ENCODE results near the gene OR4C45. TPM values are rescaled to one million over a fixed set of nuclear protein-coding genes. Genes with fewer than 3 reads are reported as not detected.

OR4C45 gene
- total RNA-seq, 1 experiment from 2014 or later = not detected

DNA sequence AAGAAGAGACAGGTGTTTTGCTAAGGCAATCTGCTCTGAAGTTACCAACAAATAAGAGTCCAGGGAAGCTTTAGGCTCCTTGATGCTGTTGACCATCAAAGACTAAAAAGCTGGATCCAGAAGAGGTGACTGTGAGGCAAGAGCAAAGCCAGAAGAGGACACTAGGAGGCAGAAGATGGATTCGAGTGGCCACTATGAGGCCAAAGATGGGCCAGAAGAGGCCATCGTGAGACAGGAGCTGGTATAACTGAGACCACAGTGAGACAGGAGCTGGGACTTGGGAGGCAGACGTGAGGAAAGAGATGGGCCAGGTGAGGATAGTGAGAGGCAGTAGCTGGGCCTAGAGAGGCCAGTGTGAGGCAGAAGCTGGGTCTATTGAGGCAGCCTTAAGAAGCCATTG is 37.7 kb downstream of the OR4C45 start:
- peaks cover 78% of the 10 kb centered on the region for H3K36me3 Mint-ChIP-seq
- ChIA-PET CTCF (no interaction called here), POLR2A (no interaction called here)
- peaks cover 76% of the 10 kb centered on the region for H3K9me3 Mint-ChIP-seq
- H3K27ac Mint-ChIP-seq = no peak overlapping the region
- H3K4me1 Mint-ChIP-seq = no peaks in the 10 kb centered on the region
- no peak for ATAC-seq
- H3K27me3 Mint-ChIP-seq (ENCODE audit: low read depth) = peaks cover 28% of the 10 kb centered on the region
- TF ChIP-seq ZNF317 (CRISPR knock-in tag; IDR thresholded peaks at IDR 0.05; ENCODE audit: borderline replicate concordance, low read depth) (no peak), ZNF416 (CRISPR knock-in tag; IDR thresholded peaks at IDR 0.05) (no peak), TEAD1 (CRISPR knock-in tag; IDR thresholded peaks at IDR 0.05) (no peak), ESRRA (CRISPR knock-in tag; IDR thresholded peaks at IDR 0.05; ENCODE audit: borderline replicate concordance) (no peak), FOXK1 (CRISPR knock-in tag; IDR thresholded peaks at IDR 0.05) (no peak), NR3C1 (CRISPR knock-in tag; conservative IDR thresholded peaks at IDR 0.05; ENCODE audit: low read depth) (no peak), OVOL2 (CRISPR knock-in tag; IDR thresholded peaks at IDR 0.05; ENCODE audit: borderline replicate concordance) (no peak), CBFB (CRISPR knock-in tag; IDR thresholded peaks at IDR 0.05; ENCODE audit: low read depth) (no peak), ZNF423 (CRISPR knock-in tag; IDR thresholded peaks at IDR 0.05) (no peak), SOX15 (CRISPR knock-in tag; IDR thresholded peaks at IDR 0.05) (no peak)
- TF ChIP-seq, protein P1, sequence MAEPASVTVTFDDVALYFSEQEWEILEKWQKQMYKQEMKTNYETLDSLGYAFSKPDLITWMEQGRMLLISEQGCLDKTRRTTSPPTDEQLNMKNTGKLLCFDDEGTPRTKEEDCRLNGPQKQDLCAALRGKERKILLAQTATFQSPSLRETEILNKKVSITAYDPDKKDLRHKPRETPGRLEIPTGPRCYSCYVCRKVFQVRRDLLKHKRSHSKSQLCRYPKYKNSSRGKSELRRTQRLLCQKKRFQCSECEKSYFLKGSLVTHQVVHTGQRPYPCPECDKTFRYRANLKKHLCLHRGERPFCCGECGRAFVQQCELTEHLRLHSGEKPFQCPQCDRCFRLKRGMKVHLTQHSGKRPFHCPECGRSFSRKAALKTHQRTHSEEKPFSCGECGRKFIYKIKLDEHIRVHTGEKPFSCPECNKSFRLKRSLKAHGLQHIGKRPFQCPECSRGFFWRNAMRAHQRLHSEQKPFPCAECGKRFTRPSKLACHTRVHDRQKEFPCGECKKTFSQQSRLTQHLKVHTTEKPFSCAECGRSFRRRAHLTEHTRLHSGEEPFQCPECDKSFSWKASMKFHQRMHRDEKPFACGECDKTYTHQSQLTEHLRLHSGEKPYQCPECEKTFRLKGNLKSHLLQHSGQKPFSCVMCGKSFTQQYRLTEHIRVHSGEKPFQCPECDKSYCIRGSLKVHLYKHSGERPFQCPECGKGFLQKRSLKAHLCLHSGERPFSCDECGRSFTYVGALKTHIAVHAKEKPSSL (CRISPR knock-in tag; conservative IDR thresholded peaks at IDR 0.05) = no peak
- DNase-seq (ENCODE audit: low spot score) = no peak
- no peak overlapping the region for H3K4me3 Mint-ChIP-seq

DNA sequence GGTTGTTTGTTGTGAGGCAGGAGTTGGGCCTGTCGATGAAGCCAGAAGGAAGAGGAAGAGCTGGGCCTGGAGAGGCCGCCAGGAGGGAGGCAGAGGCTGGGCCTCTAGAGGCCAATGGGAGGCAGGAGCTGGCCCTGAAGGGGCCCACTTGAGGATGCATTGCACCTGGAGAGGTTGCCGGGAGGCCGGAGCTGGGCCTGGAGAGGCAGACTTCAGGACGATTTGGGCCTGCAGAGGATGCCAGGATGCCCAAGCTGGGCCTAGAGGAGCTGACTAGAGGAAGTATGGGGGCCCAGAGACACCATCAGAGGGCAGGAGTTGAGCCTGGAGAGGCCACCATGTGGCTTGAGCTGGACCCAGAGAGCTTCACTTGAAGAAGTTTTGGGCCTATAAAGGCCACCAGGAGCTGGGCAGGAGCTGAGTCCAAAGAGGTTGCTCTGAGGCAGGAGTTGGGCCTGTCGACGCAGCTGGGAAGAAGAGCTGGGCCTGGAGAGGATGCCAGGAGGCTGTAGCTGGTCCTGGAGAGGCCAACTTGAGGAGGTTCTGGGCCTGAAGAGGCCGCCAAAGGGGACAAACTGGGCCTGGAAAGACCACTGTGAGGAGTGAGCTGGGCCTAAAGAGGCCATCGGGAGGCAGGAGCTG is 39.0 kb downstream of the OR4C45 start:
- no peak for TF ChIP-seq CREB1 (CRISPR knock-in tag; IDR thresholded peaks at IDR 0.05)
- no peak for TF ChIP-seq ZNF219 (CRISPR knock-in tag; IDR thresholded peaks at IDR 0.05; ENCODE audit: borderline replicate concordance)
- TF ChIP-seq HMGA2 (CRISPR knock-in tag; IDR thresholded peaks at IDR 0.05) = no peak
- no peak for TF ChIP-seq JAZF1 (CRISPR knock-in tag; IDR thresholded peaks at IDR 0.05)
- no peak for TF ChIP-seq GABPB1 (CRISPR knock-in tag; IDR thresholded peaks at IDR 0.05)
- TF ChIP-seq, protein P2, sequence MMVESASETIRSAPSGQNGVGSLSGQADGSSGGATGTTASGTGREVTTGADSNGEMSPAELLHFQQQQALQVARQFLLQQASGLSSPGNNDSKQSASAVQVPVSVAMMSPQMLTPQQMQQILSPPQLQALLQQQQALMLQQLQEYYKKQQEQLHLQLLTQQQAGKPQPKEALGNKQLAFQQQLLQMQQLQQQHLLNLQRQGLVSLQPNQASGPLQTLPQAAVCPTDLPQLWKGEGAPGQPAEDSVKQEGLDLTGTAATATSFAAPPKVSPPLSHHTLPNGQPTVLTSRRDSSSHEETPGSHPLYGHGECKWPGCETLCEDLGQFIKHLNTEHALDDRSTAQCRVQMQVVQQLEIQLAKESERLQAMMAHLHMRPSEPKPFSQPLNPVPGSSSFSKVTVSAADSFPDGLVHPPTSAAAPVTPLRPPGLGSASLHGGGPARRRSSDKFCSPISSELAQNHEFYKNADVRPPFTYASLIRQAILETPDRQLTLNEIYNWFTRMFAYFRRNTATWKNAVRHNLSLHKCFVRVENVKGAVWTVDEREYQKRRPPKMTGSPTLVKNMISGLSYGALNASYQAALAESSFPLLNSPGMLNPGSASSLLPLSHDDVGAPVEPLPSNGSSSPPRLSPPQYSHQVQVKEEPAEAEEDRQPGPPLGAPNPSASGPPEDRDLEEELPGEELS (CRISPR knock-in tag; IDR thresholded peaks at IDR 0.05) = no peak
- TF ChIP-seq ZBTB21 (CRISPR knock-in tag; IDR thresholded peaks at IDR 0.05; ENCODE audit: borderline replicate concordance) = no peak
- DNase-seq (ENCODE audit: low spot score) (no peak), ATAC-seq (no peak)
- POLR2A ChIA-PET = no interaction called here
- CTCF ChIA-PET = no interaction called here
- Mint-ChIP-seq H3K27me3 (ENCODE audit: low read depth) (peaks cover 39% of the 10 kb centered on the region), H3K4me1 (no peaks in the 10 kb centered on the region), H3K4me3 (no peak overlapping the region), H3K36me3 (peaks cover 79% of the 10 kb centered on the region), H3K27ac (no peak overlapping the region), H3K9me3 (peaks cover 77% of the 10 kb centered on the region)

DNA sequence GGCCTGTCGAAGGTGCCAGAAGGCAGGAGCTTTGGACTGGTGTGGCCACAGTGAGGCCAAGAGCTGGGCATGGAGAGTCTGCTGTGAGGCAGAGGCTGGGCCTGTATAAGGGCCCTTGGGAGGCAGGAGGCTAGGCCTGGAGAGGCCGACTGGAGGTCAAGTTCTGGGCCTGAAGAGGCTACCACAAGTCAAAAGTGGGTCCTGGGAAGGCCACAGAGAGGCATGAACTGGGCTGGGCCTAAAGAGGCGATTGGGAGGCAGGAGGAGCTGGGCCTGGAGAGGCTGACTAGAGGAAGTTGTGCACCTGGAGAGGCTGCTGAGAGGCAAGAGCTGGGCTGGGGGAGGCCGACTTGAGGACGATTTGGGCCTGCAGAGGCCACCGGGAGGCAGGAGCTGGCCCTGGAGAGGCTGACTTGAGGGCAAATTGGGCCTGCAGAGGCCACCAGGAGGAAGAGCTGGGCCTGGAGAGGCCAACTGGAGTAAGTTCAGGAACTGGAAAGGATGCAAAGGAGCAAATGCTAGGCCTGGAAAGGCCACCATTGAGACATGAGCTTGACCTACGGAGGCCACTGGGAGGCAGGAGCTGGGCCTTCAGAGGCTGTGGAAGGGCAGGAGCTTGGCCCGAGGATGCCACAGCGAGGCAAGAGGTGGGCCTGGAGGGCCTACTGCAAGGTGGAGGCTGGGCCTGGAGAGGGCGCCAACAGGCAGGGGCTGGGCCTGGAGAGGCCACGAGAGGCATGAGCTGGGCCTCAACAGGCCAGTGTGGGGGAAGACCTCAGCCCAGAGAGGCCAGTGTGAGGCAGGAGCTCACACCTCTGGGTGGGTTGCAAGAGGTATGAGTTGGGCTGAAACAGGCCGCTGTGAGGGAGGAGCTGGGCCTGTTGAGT is 39.8 kb downstream of the OR4C45 start:
- Mint-ChIP-seq H3K36me3 (peaks cover 87% of the 10 kb centered on the region), H3K4me1 (no peaks in the 10 kb centered on the region), H3K9me3 (peaks cover 84% of the 10 kb centered on the region), H3K27me3 (ENCODE audit: low read depth) (peaks cover 40% of the 10 kb centered on the region), H3K27ac (no peak overlapping the region), H3K4me3 (no peak overlapping the region)
- DNase-seq (ENCODE audit: low spot score) (no peak), ATAC-seq (no peak)
- POLR2A ChIA-PET = no interaction called here
- CTCF ChIA-PET = no interaction called here
- TF ChIP-seq, protein P3, sequence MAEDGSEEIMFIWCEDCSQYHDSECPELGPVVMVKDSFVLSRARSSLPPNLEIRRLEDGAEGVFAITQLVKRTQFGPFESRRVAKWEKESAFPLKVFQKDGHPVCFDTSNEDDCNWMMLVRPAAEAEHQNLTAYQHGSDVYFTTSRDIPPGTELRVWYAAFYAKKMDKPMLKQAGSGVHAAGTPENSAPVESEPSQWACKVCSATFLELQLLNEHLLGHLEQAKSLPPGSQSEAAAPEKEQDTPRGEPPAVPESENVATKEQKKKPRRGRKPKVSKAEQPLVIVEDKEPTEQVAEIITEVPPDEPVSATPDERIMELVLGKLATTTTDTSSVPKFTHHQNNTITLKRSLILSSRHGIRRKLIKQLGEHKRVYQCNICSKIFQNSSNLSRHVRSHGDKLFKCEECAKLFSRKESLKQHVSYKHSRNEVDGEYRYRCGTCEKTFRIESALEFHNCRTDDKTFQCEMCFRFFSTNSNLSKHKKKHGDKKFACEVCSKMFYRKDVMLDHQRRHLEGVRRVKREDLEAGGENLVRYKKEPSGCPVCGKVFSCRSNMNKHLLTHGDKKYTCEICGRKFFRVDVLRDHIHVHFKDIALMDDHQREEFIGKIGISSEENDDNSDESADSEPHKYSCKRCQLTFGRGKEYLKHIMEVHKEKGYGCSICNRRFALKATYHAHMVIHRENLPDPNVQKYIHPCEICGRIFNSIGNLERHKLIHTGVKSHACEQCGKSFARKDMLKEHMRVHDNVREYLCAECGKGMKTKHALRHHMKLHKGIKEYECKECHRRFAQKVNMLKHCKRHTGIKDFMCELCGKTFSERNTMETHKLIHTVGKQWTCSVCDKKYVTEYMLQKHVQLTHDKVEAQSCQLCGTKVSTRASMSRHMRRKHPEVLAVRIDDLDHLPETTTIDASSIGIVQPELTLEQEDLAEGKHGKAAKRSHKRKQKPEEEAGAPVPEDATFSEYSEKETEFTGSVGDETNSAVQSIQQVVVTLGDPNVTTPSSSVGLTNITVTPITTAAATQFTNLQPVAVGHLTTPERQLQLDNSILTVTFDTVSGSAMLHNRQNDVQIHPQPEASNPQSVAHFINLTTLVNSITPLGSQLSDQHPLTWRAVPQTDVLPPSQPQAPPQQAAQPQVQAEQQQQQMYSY (CRISPR knock-in tag; IDR thresholded peaks at IDR 0.05) = no peak
- TF ChIP-seq ZNF396 (CRISPR knock-in tag; IDR thresholded peaks at IDR 0.05; ENCODE audit: borderline replicate concordance) (no peak), TEAD1 (CRISPR knock-in tag; IDR thresholded peaks at IDR 0.05) (no peak), CREB1 (CRISPR knock-in tag; IDR thresholded peaks at IDR 0.05) (no peak), FOXK1 (CRISPR knock-in tag; IDR thresholded peaks at IDR 0.05) (no peak), OVOL2 (CRISPR knock-in tag; IDR thresholded peaks at IDR 0.05; ENCODE audit: borderline replicate concordance) (no peak), NR3C1 (CRISPR knock-in tag; conservative IDR thresholded peaks at IDR 0.05; ENCODE audit: low read depth) (no peak)
- TF ChIP-seq, protein P4, sequence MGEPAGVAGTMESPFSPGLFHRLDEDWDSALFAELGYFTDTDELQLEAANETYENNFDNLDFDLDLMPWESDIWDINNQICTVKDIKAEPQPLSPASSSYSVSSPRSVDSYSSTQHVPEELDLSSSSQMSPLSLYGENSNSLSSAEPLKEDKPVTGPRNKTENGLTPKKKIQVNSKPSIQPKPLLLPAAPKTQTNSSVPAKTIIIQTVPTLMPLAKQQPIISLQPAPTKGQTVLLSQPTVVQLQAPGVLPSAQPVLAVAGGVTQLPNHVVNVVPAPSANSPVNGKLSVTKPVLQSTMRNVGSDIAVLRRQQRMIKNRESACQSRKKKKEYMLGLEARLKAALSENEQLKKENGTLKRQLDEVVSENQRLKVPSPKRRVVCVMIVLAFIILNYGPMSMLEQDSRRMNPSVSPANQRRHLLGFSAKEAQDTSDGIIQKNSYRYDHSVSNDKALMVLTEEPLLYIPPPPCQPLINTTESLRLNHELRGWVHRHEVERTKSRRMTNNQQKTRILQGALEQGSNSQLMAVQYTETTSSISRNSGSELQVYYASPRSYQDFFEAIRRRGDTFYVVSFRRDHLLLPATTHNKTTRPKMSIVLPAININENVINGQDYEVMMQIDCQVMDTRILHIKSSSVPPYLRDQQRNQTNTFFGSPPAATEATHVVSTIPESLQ (CRISPR knock-in tag; IDR thresholded peaks at IDR 0.05) = no peak
